Measurements from ENCODE around the gene MIEF2. TPM values are rescaled to one million over a fixed set of nuclear protein-coding genes. Genes with fewer than 3 reads are reported as not detected.
A peak's percentile ranks its signal among the peaks of the same experiment; 100 is the strongest.

MIEF2 gene
- total RNA-seq, 1 donor from 2014 or later, result 17.9 TPM

- no peak for TF ChIP-seq CTCF (conservative IDR thresholded peaks at IDR 0.05)
- peak overlapping the region; percentile 68 for H3K4me3 Mint-ChIP-seq
These were observed 29.3 kb upstream of the MIEF2 start for GRCh38 chr17:18231164-18231563.

GRCh38 chr17:18233803-18234518, 26.5 kb upstream of the MIEF2 start:
- DNase-seq (ENCODE audit: extremely low spot score, unreplicated experiment), result no peak
- no peaks in the 10 kb centered on the region for H3K36me3 Mint-ChIP-seq
- H3K27me3 Mint-ChIP-seq, result no peaks in the 10 kb centered on the region

More at GRCh38 chr17:18231164-18231563, 29.3 kb upstream of the MIEF2 start:
- H3K27me3 Mint-ChIP-seq, result no peaks in the 10 kb centered on the region
- H3K4me1 Mint-ChIP-seq (ENCODE audit: unreplicated experiment), result peaks cover 30% of the 10 kb centered on the region
- no peaks in the 10 kb centered on the region for H3K9me3 Mint-ChIP-seq
- no peaks in the 10 kb centered on the region for H3K36me3 Mint-ChIP-seq
- H3K27ac Mint-ChIP-seq, result no peak overlapping the region
- no peak for DNase-seq (ENCODE audit: extremely low spot score, unreplicated experiment)

GRCh38 chr17:18234853-18235380, 25.5 kb upstream of the MIEF2 start:
- peaks cover 3% of the 10 kb centered on the region for H3K4me1 Mint-ChIP-seq (ENCODE audit: unreplicated experiment)
- no peak overlapping the region for H3K27ac Mint-ChIP-seq
- DNase-seq (ENCODE audit: extremely low spot score, unreplicated experiment), result no peak
- no peaks in the 10 kb centered on the region for H3K36me3 Mint-ChIP-seq
- no peaks in the 10 kb centered on the region for H3K9me3 Mint-ChIP-seq
- no peak overlapping the region for H3K4me3 Mint-ChIP-seq
- H3K27me3 Mint-ChIP-seq, result no peaks in the 10 kb centered on the region
- no peak for TF ChIP-seq CTCF (conservative IDR thresholded peaks at IDR 0.05)

More at GRCh38 chr17:18233803-18234518, 26.5 kb upstream of the MIEF2 start:
- Mint-ChIP-seq H3K4me3 (no peak overlapping the region), H3K9me3 (no peaks in the 10 kb centered on the region), H3K4me1 (ENCODE audit: unreplicated experiment) (peaks cover 7% of the 10 kb centered on the region), H3K27ac (no peak overlapping the region)
- no peak for TF ChIP-seq CTCF (conservative IDR thresholded peaks at IDR 0.05)

- no peak overlapping the region for H3K27ac Mint-ChIP-seq
- H3K36me3 Mint-ChIP-seq, result no peaks in the 10 kb centered on the region
- H3K9me3 Mint-ChIP-seq, result no peaks in the 10 kb centered on the region
- peaks cover 3% of the 10 kb centered on the region for H3K4me1 Mint-ChIP-seq (ENCODE audit: unreplicated experiment)
- no peak for TF ChIP-seq CTCF (conservative IDR thresholded peaks at IDR 0.05)
- H3K4me3 Mint-ChIP-seq, result no peak overlapping the region
- no peak for DNase-seq (ENCODE audit: extremely low spot score, unreplicated experiment)
- H3K27me3 Mint-ChIP-seq, result no peaks in the 10 kb centered on the region
These were observed 24.7 kb upstream of the MIEF2 start for GRCh38 chr17:18235743-18236256.

- TF ChIP-seq CTCF (conservative IDR thresholded peaks at IDR 0.05), result no peak
- Mint-ChIP-seq H3K4me3 (no peak overlapping the region), H3K27ac (no peak overlapping the region), H3K27me3 (no peaks in the 10 kb centered on the region), H3K4me1 (ENCODE audit: unreplicated experiment) (no peaks in the 10 kb centered on the region), H3K36me3 (no peaks in the 10 kb centered on the region), H3K9me3 (no peaks in the 10 kb centered on the region)
- no peak for DNase-seq (ENCODE audit: extremely low spot score, unreplicated experiment)
These were observed 24.0 kb upstream of the MIEF2 start for GRCh38 chr17:18236494-18236893.

Measured in type B pancreatic cell (in vitro differentiated cells).